Hepatocyte (in vitro differentiated cells): ENCODE measurements around the gene SPTSSA.

Source experiments
- EZH2 ChIP-seq: fragments of 200-600 bp; sonication (generic); IDR thresholded peaks from 2 replicates; pipeline ENCODE4 v1.6.1; 2016; ENCODE audit warnings: antibody characterized with exemption, mild to moderate bottlenecking, borderline replicate concordance
- EZH2phosphoT487 ChIP-seq: fragments of 200-600 bp; sonication (generic); IDR thresholded peaks from one replicate; pipeline ENCODE4 v1.6.1; 2018; ENCODE audit warnings: antibody characterized with exemption, mild to moderate bottlenecking, low read depth, moderate library complexity; ENCODE audit not compliant: unreplicated experiment, severe bottlenecking
- TF ChIP-seq, protein P1 (sequence below): fragments of 200-600 bp; sonication (generic); IDR thresholded peaks from 2 replicates; pipeline ENCODE4 v1.5.1; 2016; ENCODE audit warnings: antibody characterized with exemption, mild to moderate bottlenecking; ENCODE audit not compliant: poor library complexity

DNA sequence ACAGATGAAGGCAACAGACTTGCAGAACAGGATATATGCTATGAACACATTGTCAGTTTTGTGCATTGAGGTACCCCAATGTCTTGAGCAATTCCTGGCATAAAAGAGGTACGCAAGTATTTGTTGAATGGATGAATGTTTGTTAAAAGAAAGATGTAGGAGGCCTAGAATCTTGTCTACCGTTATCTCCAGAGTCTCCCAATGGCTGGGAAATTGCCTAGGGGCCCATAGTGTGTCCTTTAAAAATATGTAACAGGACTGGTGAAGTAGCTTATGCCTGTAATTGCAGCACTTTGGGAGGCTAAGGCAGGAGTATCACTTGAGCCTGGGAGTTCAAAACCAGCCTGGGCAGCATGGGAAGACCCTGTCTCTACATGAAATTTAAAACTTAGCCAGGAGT is 20.4 kb upstream of the SPTSSA start:
- TF ChIP-seq, protein P1, sequence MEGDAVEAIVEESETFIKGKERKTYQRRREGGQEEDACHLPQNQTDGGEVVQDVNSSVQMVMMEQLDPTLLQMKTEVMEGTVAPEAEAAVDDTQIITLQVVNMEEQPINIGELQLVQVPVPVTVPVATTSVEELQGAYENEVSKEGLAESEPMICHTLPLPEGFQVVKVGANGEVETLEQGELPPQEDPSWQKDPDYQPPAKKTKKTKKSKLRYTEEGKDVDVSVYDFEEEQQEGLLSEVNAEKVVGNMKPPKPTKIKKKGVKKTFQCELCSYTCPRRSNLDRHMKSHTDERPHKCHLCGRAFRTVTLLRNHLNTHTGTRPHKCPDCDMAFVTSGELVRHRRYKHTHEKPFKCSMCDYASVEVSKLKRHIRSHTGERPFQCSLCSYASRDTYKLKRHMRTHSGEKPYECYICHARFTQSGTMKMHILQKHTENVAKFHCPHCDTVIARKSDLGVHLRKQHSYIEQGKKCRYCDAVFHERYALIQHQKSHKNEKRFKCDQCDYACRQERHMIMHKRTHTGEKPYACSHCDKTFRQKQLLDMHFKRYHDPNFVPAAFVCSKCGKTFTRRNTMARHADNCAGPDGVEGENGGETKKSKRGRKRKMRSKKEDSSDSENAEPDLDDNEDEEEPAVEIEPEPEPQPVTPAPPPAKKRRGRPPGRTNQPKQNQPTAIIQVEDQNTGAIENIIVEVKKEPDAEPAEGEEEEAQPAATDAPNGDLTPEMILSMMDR, result no peak
- TF ChIP-seq EZH2 (no peak), EZH2phosphoT487 (no peak)
